Astrocyte (in vitro differentiated cells and primary cell): Measurements from ENCODE around the gene POU2F3.

Experiments
- EZH2 ChIP-seq: IDR thresholded peaks from 2 replicates; pipeline ENCODE4 v1.6.1; 2012; ENCODE audit warnings: mild to moderate bottlenecking, low read length, inconsistent platforms; ENCODE audit not compliant: insufficient read depth
- TF ChIP-seq, protein P1 (sequence below): IDR thresholded peaks from 2 replicates; pipeline ENCODE4 v1.5.1; 2011; ENCODE audit warnings: low read depth, mild to moderate bottlenecking, inconsistent platforms, low read length, moderate library complexity; ENCODE audit not compliant: insufficient read depth

DNA sequence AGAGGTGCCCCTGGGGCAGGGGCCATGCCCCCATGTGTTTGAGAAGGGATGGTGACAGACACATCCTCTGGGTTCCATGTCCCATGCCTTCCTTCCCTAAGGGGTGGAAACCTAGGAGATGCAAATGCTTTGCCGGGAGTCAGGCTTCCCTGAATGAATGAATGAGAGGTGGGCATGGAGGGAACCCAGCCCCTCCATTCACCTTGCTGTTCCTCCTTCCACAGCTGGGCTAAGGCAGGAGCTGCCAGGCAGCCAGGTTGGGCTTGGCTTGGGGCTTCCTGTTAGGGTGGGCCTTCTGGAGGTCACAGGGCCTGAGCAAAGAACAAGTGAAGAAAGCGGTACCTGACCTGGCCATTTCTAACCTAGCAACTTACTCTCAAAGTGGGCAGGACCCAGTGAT lies 926 bp downstream of the POU2F3 start:
- TF ChIP-seq, protein P1, sequence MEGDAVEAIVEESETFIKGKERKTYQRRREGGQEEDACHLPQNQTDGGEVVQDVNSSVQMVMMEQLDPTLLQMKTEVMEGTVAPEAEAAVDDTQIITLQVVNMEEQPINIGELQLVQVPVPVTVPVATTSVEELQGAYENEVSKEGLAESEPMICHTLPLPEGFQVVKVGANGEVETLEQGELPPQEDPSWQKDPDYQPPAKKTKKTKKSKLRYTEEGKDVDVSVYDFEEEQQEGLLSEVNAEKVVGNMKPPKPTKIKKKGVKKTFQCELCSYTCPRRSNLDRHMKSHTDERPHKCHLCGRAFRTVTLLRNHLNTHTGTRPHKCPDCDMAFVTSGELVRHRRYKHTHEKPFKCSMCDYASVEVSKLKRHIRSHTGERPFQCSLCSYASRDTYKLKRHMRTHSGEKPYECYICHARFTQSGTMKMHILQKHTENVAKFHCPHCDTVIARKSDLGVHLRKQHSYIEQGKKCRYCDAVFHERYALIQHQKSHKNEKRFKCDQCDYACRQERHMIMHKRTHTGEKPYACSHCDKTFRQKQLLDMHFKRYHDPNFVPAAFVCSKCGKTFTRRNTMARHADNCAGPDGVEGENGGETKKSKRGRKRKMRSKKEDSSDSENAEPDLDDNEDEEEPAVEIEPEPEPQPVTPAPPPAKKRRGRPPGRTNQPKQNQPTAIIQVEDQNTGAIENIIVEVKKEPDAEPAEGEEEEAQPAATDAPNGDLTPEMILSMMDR = no peak
- TF ChIP-seq EZH2 = no peak
